IMR-90 (cell line): ENCODE data around the gene UBD. TPM values are rescaled to one million over a fixed set of nuclear protein-coding genes. Genes with fewer than 3 reads are reported as not detected.

Source experiments
- ATAC-seq: fragments of 200-7000 bp; cut with Tn5 transposase; 2 replicates; pipeline ENCODE4 v1.9.1; 2020; ENCODE audit warnings: low read depth, mild to moderate bottlenecking, moderate library complexity
- BruUV-seq: library from RNA; stranded (reverse); fragments of 400-500 nt; replicated peaks from 2 replicates; lab custom pipeline; 2021; lab: Mats Ljungman, UMichigan
- CTCF ChIA-PET: fragments of 300-600 bp; formaldehyde crosslinking; extraction: SDS; loops from one replicate; lab custom pipeline; 2021; ENCODE audit warnings: antibody characterized with exemption; lab: Yijun Ruan, JAX
- POLR2A ChIA-PET: fragments of 300-600 bp; sonication (Branson Sonifier 250); formaldehyde crosslinking; loops from one replicate; lab custom pipeline; 2022; ENCODE audit warnings: antibody characterized with exemption; ENCODE audit not compliant: unreplicated experiment; lab: Charles Lee
- DNase-seq: peaks from one replicate; pipeline ENCODE4 v3.0.0; 2013
- H2AFZ ChIP-seq: replicated peaks from 2 replicates; pipeline ENCODE3; 2013; ENCODE audit warnings: low read length, mild to moderate bottlenecking; ENCODE audit not compliant: poor library complexity
- H2AK5ac ChIP-seq: 2 replicates; pipeline ENCODE4 v1.6.1; 2013; ENCODE audit warnings: low read depth, low read length, inconsistent platforms
- H2AK9ac ChIP-seq: replicated peaks from 2 replicates; pipeline ENCODE3; 2013; ENCODE audit warnings: mild to moderate bottlenecking, low read depth, low read length, moderate library complexity; ENCODE audit not compliant: poor library complexity
- H2BK120ac ChIP-seq: 2 replicates; pipeline ENCODE4 v1.6.1; 2013; ENCODE audit warnings: low read depth, low read length, inconsistent platforms
- H2BK15ac ChIP-seq: 3 replicates; pipeline ENCODE4 v1.6.1; 2013; ENCODE audit warnings: low read depth, low read length, inconsistent platforms
- H2BK20ac ChIP-seq: 2 replicates; pipeline ENCODE4 v1.6.1; 2013; ENCODE audit warnings: low read depth, mild to moderate bottlenecking, inconsistent platforms, low read length, moderate library complexity
- H2BK5ac ChIP-seq: 2 replicates; pipeline ENCODE4 v1.6.1; 2013; ENCODE audit warnings: mild to moderate bottlenecking, low read depth, low read length, inconsistent platforms; ENCODE audit not compliant: poor library complexity, severe bottlenecking
- H3K14ac ChIP-seq: replicated peaks from 2 replicates; pipeline ENCODE4 v1.6.1; 2013; ENCODE audit warnings: low read depth, low read length, inconsistent platforms
- H3K18ac ChIP-seq: 2 replicates; pipeline ENCODE4 v1.6.1; 2013; ENCODE audit warnings: low read depth, low read length, control low read depth
- H3K23ac ChIP-seq: 2 replicates; pipeline ENCODE4 v1.6.1; 2013; ENCODE audit warnings: low read depth, low read length, inconsistent platforms
- H3K27ac ChIP-seq: 2 replicates; pipeline ENCODE4 v1.5.1; 2013; ENCODE audit warnings: mild to moderate bottlenecking, control low read depth, low read length; ENCODE audit not compliant: insufficient read depth
- H3K27me3 ChIP-seq: 2 replicates; pipeline ENCODE4 v1.6.1; 2013; ENCODE audit warnings: low read length; ENCODE audit not compliant: control insufficient read depth, insufficient read depth
- H3K36me3 ChIP-seq: 2 replicates; pipeline ENCODE4 v1.6.1; 2013; ENCODE audit warnings: low read length, mixed read lengths; ENCODE audit not compliant: control insufficient read depth, insufficient read depth
- H3K4ac ChIP-seq: 2 replicates; pipeline ENCODE4 v1.6.1; 2013; ENCODE audit warnings: low read depth, low read length, inconsistent platforms
- H3K4me1 ChIP-seq: 2 replicates; pipeline ENCODE4 v1.6.1; 2013; ENCODE audit warnings: low read length, mixed read lengths; ENCODE audit not compliant: control insufficient read depth, insufficient read depth
- H3K4me2 ChIP-seq: 2 replicates; pipeline ENCODE4 v1.6.1; 2013; ENCODE audit warnings: low read depth, mild to moderate bottlenecking, control low read depth, low read length, moderate library complexity
- H3K4me3 ChIP-seq: 2 replicates; pipeline ENCODE4 v1.5.1; 2013; ENCODE audit warnings: low read depth, mild to moderate bottlenecking, control low read depth, low read length, moderate library complexity; ENCODE audit not compliant: insufficient read depth
- H3K56ac ChIP-seq: 2 replicates; pipeline ENCODE4 v1.6.1; 2013; ENCODE audit warnings: low read length, inconsistent platforms; ENCODE audit not compliant: insufficient read depth; ENCODE audit errors: extremely low read depth
- H3K79me1 ChIP-seq, 2 experiments: 2 replicates each; pipeline ENCODE4 v1.6.1; 2013; ENCODE audit warnings: low read length in 2 of 2, inconsistent platforms in 1 of 2, low read depth in 1 of 2
- H3K9ac ChIP-seq: 2 replicates; pipeline ENCODE4 v1.6.1; 2013; ENCODE audit warnings: low read depth, low read length, control low read depth
- H3K9me1 ChIP-seq: 2 replicates; pipeline ENCODE4 v1.6.1; 2013; ENCODE audit warnings: low read length, inconsistent platforms; ENCODE audit not compliant: insufficient read depth
- H3K9me3 ChIP-seq: 2 replicates; pipeline ENCODE4 v1.6.1; 2013; ENCODE audit warnings: low read length; ENCODE audit not compliant: control insufficient read depth, insufficient read depth
- H4K20me1 ChIP-seq: 2 replicates; pipeline ENCODE4 v1.6.1; 2013; ENCODE audit warnings: low read length, inconsistent platforms; ENCODE audit not compliant: insufficient read depth
- H4K5ac ChIP-seq: 2 replicates; pipeline ENCODE4 v1.6.1; 2013; ENCODE audit warnings: mild to moderate bottlenecking, low read depth, low read length, control low read depth
- H4K8ac ChIP-seq, 2 experiments: 2 replicates each; pipeline ENCODE4 v1.6.1; 2013; ENCODE audit warnings: low read depth in 2 of 2, low read length in 2 of 2, control low read depth in 1 of 2, inconsistent platforms in 1 of 2
- H4K91ac ChIP-seq: 2 replicates; pipeline ENCODE4 v1.6.1; 2013; ENCODE audit warnings: low read depth, low read length, inconsistent platforms; ENCODE audit not compliant: insufficient read depth
- BHLHE40 ChIP-seq: fragments of 150-350 bp; IDR thresholded peaks from 2 replicates; pipeline ENCODE4 v1.6.1; 2016; ENCODE audit warnings: mild to moderate bottlenecking, low read depth, low read length
- CEBPB ChIP-seq: IDR thresholded peaks from 2 replicates; pipeline ENCODE4 v1.6.1; 2012; ENCODE audit warnings: low read depth, low read length, improper control_type of control experiment
- CHD1 ChIP-seq: IDR thresholded peaks from 2 replicates; pipeline ENCODE4 v1.6.1; 2012; ENCODE audit warnings: low read depth, low read length, improper control_type of control experiment
- FOS ChIP-seq: fragments of 150-350 bp; IDR thresholded peaks from 2 replicates; pipeline ENCODE4 v1.6.1; 2016; ENCODE audit warnings: low read depth, low read length
- MAFK ChIP-seq: IDR thresholded peaks from 2 replicates; pipeline ENCODE4 v1.6.1; 2012; ENCODE audit warnings: low read depth, low read length, improper control_type of control experiment
- MAZ ChIP-seq: IDR thresholded peaks from 2 replicates; pipeline ENCODE4 v1.6.1; 2012; ENCODE audit warnings: low read depth, mild to moderate bottlenecking, low read length, improper control_type of control experiment, moderate library complexity, borderline replicate concordance
- MXI1 ChIP-seq: IDR thresholded peaks from 2 replicates; pipeline ENCODE4 v1.6.1; 2012; ENCODE audit warnings: low read depth, mild to moderate bottlenecking, low read length, moderate library complexity, borderline replicate concordance
- NFE2L2 ChIP-seq: fragments of 150-350 bp; IDR thresholded peaks from 2 replicates; pipeline ENCODE4 v1.6.1; 2016; ENCODE audit warnings: low read depth, mild to moderate bottlenecking, low read length
- POLR2A ChIP-seq: IDR thresholded peaks from 2 replicates; pipeline ENCODE4 v1.6.1; 2012; ENCODE audit warnings: mild to moderate bottlenecking, low read depth, low read length
- RAD21 ChIP-seq: IDR thresholded peaks from 2 replicates; pipeline ENCODE4 v1.6.1; 2012; ENCODE audit warnings: low read length, improper control_type of control experiment
- RCOR1 ChIP-seq: IDR thresholded peaks from 2 replicates; pipeline ENCODE4 v1.6.1; 2012; ENCODE audit warnings: mild to moderate bottlenecking, low read length, improper control_type of control experiment; ENCODE audit not compliant: insufficient replicate concordance
- RFX5 ChIP-seq: IDR thresholded peaks from 2 replicates; pipeline ENCODE4 v1.8.0; 2012; ENCODE audit warnings: low read depth, mild to moderate bottlenecking, low read length, moderate library complexity
- SMC3 ChIP-seq: fragments of 150-350 bp; IDR thresholded peaks from 2 replicates; pipeline ENCODE4 v1.6.1; 2016; ENCODE audit warnings: low read depth, mild to moderate bottlenecking, antibody characterized with exemption, low read length, moderate library complexity
- USF2 ChIP-seq: fragments of 150-350 bp; IDR thresholded peaks from 2 replicates; pipeline ENCODE4 v1.6.1; 2017; ENCODE audit warnings: mild to moderate bottlenecking, antibody characterized with exemption, low read length, low read depth
- WGBS, 2 experiments: methylation state at CpG; one replicate each; pipeline versions ENCODE4 v1.1.5 to v1.1.7; 2013; ENCODE audit warnings: missing lambda C conversion rate in 2 of 2; ENCODE audit not compliant: insufficient read length in 1 of 2; ENCODE audit errors: extremely low coverage in 2 of 2; 5-methylcytosine and 5-hydroxymethylcytosine counted together
- dilution Hi-C: fragments of 300-500 bp; cut with HindIII; formaldehyde crosslinking; loops from one replicate; pipeline ENCODE4 v1.14.3; 2018; ENCODE audit warnings: low sequenced_read_pairs; ENCODE audit not compliant: unreplicated experiment
- in situ Hi-C: fragments of 300-500 bp; cut with MboI; formaldehyde crosslinking; loops from 3 replicates; pipeline ENCODE4 v1.14.3; 2019; ENCODE audit warnings: low sequenced_read_pairs, inconsistent platforms, mixed read lengths
- intact Hi-C: fragments of 100-400 bp; cut with micrococcal nuclease; formaldehyde crosslinking; loops from 2 replicates; pipeline ENCODE4 v1.10.0; 2022
- polyA plus RNA-seq, 3 experiments: library from polyadenylated mRNA; depleted of rRNA; stranded (reverse); fragments of >200 nt; gene quantifications; 2 replicates each; pipeline ENCODE4 v1.2.3, GENCODE V29; 2012; ENCODE audit warnings: low replicate concordance in 1 of 3
- total RNA-seq: library from RNA; depleted of rRNA; stranded (reverse); fragments of >200 nt; gene quantifications from 2 replicates; pipeline ENCODE4 v1.2.3, GENCODE V29; 2012
- TF ChIP-seq, protein P1 (sequence below): conservative IDR thresholded peaks from 2 replicates; pipeline ENCODE4 v1.5.1; 2012; ENCODE audit warnings: mild to moderate bottlenecking, low read depth, low read length, improper control_type of control experiment
- TF ChIP-seq, protein P2 (sequence below): fragments of 150-350 bp; IDR thresholded peaks from 2 replicates; pipeline ENCODE4 v1.6.1; 2016; ENCODE audit warnings: low read depth, mild to moderate bottlenecking, low read length, moderate library complexity, borderline replicate concordance

The UBD gene
- total and polyA plus RNA-seq, 2 of the 4 experiments (the other 2 are of a cell fraction) = not detected

GRCh38 chr6:29563435-29563965, 4.0 kb upstream of the UBD start:
- H4K8ac ChIP-seq = no peak overlapping the region
- no peak overlapping the region for H3K27ac ChIP-seq
- no peak overlapping the region for H3K9ac ChIP-seq
- ATAC-seq = no peak
- no peaks in the 10 kb centered on the region for H3K9me3 ChIP-seq
- no peak overlapping the region for H3K4me2 ChIP-seq
- in situ Hi-C loops = no loop called here
- BruUV-seq = no TSS peak
- H3K23ac ChIP-seq = no peak overlapping the region
- TF ChIP-seq NFE2L2 = no peak
- no peak for TF ChIP-seq MAZ
- no peak for TF ChIP-seq FOS
- no peak for TF ChIP-seq USF2
- TF ChIP-seq, protein P1, sequence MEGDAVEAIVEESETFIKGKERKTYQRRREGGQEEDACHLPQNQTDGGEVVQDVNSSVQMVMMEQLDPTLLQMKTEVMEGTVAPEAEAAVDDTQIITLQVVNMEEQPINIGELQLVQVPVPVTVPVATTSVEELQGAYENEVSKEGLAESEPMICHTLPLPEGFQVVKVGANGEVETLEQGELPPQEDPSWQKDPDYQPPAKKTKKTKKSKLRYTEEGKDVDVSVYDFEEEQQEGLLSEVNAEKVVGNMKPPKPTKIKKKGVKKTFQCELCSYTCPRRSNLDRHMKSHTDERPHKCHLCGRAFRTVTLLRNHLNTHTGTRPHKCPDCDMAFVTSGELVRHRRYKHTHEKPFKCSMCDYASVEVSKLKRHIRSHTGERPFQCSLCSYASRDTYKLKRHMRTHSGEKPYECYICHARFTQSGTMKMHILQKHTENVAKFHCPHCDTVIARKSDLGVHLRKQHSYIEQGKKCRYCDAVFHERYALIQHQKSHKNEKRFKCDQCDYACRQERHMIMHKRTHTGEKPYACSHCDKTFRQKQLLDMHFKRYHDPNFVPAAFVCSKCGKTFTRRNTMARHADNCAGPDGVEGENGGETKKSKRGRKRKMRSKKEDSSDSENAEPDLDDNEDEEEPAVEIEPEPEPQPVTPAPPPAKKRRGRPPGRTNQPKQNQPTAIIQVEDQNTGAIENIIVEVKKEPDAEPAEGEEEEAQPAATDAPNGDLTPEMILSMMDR = no peak
- no peak for TF ChIP-seq POLR2A
- TF ChIP-seq RAD21 = no peak
- TF ChIP-seq CHD1 = no peak
- TF ChIP-seq RCOR1 = no peak
- TF ChIP-seq BHLHE40 = no peak
- TF ChIP-seq MAFK = no peak
- TF ChIP-seq CEBPB = no peak
- TF ChIP-seq SMC3 = no peak
- TF ChIP-seq, protein P2, sequence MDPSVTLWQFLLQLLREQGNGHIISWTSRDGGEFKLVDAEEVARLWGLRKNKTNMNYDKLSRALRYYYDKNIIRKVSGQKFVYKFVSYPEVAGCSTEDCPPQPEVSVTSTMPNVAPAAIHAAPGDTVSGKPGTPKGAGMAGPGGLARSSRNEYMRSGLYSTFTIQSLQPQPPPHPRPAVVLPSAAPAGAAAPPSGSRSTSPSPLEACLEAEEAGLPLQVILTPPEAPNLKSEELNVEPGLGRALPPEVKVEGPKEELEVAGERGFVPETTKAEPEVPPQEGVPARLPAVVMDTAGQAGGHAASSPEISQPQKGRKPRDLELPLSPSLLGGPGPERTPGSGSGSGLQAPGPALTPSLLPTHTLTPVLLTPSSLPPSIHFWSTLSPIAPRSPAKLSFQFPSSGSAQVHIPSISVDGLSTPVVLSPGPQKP = no peak
- no peak for TF ChIP-seq RFX5
- TF ChIP-seq MXI1 = no peak
- no peak overlapping the region for H2BK20ac ChIP-seq
- no peak overlapping the region for H2AFZ ChIP-seq
- dilution Hi-C loops = no loop called here
- H2BK5ac ChIP-seq = no peak overlapping the region
- H3K9me1 ChIP-seq = no peaks in the 10 kb centered on the region
- no peak overlapping the region for H4K5ac ChIP-seq
- no peaks in the 10 kb centered on the region for H3K4me1 ChIP-seq
- H4K91ac ChIP-seq = no peak overlapping the region
- no peak overlapping the region for H3K4me3 ChIP-seq
- H3K4ac ChIP-seq = no peak overlapping the region
- H3K56ac ChIP-seq = no peak overlapping the region
- H3K14ac ChIP-seq = no peak overlapping the region
- ChIA-PET CTCF (no interaction called here), POLR2A (no interaction called here)
- no peaks in the 10 kb centered on the region; the same call in 1 of the 2 replicates for H3K27me3 ChIP-seq
- H3K79me1 ChIP-seq = no peaks in the 10 kb centered on the region
- no peak overlapping the region for H3K18ac ChIP-seq
- intact Hi-C loops = no loop called here
- WGBS, 2 experiments = no CpG with 5 or more reads among the region's 3 CpGs
- no peaks in the 10 kb centered on the region for H3K36me3 ChIP-seq
- no peak overlapping the region for H2AK9ac ChIP-seq
- no peak for DNase-seq
- H4K20me1 ChIP-seq = no peaks in the 10 kb centered on the region
- no peak overlapping the region for H2AK5ac ChIP-seq
- H2BK15ac ChIP-seq = no peak overlapping the region
- no peak overlapping the region for H2BK120ac ChIP-seq
